ENCODE measurements around the gene EID3.

Gene EID3

GRCh38 chr12:104339663-104340062 is 36.1 kb downstream of the EID3 start:
- DNase-seq (ENCODE audit: low read depth): no peak
- TF ChIP-seq CTCF (IDR thresholded peaks at IDR 0.05; ENCODE audit: low read depth, low read length, missing control alignments): no peak
- no peak overlapping the region for H3K4me3 ChIP-seq (ENCODE audit: low read depth, low read length)

GRCh38 chr12:104340177-104340576 is 36.6 kb downstream of the EID3 start:
- DNase-seq (ENCODE audit: low read depth): no peak
- no peak overlapping the region for H3K4me3 ChIP-seq (ENCODE audit: low read depth, low read length)
- TF ChIP-seq CTCF (IDR thresholded peaks at IDR 0.05; ENCODE audit: low read depth, low read length, missing control alignments): no peak

DNA sequence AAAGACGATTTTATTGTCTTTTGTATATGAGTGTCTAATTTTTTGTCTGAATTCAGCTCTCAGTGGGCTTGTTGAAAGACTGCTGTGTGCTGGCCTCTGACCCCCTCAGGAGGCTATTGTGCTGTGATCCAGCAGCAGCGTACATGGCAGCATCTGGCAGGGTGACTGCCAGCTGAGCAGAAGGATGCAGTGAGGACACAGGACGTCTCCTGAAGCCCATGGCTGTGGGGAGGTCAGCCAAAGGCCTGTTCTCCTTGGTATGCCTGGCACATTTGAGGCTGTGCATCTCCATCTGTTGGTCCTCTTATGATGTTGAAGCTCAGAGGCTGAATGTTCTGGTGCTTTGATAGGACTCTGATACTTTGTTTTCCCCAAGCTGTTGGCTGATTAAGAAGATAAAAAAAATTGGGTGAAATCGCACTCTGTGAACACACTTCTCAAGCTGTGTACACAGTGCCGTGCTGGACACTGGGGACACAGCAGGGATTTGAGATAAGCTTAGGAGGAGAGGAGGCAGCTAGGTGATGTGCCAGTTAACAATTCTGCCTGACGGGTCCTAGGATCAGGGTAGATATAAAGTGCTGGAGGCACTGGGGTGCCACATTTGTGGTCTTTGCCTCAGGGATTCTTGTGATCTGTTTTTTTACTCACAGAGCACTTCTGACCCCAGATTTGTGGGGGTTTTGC is 37.5 kb downstream of the EID3 start:
- DNase-seq (ENCODE audit: low read depth): no peak
- no peak overlapping the region for H3K4me3 ChIP-seq (ENCODE audit: low read depth, low read length)
- no peak for TF ChIP-seq CTCF (IDR thresholded peaks at IDR 0.05; ENCODE audit: low read depth, low read length, missing control alignments)

DNA sequence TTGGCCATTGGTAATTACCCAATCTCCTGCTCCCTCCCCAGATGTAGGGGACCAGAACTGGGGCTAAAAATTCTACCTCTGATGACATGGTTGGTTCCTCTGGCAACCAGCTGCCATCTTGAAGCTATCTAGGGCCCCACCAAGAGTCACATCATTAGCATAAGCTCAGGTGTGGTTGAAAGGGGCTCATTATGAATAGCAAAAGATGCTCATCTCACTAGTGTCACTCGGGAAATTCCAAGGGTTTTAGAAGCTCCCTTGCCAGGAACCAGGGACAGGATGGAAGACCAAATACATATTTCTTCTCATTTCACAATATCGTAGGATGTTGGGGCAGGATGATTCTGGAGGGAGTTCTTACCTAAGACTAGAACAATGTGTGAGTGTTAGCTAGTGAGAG is 38.6 kb downstream of the EID3 start:
- no peak overlapping the region for H3K4me3 ChIP-seq (ENCODE audit: low read depth, low read length)
- no peak for TF ChIP-seq CTCF (IDR thresholded peaks at IDR 0.05; ENCODE audit: low read depth, low read length, missing control alignments)
- no peak for DNase-seq (ENCODE audit: low read depth)

DNA sequence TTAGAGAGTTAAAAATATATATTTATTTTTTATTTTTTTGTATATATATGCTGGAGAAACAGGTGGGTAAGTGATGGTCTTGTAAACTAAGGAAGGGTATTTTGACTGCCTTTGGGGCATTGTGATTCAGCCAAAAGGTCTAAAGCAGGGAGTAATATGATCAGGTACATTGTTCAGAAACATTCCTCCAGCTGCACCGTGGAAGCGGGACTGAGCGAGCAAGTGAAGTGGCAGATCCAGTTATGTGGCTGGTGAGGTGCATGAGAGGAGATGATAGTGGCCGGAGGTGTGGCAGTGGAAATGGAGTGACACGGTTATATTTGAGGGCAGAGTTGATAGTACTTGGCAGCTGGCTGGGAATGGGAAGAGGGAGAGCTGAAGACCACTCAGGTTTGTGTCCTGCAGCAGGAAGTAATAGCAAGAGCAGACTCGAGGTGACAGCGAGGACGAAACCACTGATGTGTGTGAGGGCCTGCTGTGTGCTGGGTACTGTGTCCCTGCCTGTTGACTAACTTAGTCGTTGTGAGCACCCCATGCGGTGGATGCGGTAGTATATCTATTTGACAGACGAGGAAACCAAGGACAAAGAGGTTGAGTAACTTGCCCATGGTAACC is 39.2 kb downstream of the EID3 start:
- no peak for TF ChIP-seq CTCF (IDR thresholded peaks at IDR 0.05; ENCODE audit: low read depth, low read length, missing control alignments)
- no peak overlapping the region for H3K4me3 ChIP-seq (ENCODE audit: low read depth, low read length)
- no peak for DNase-seq (ENCODE audit: low read depth)

DNA sequence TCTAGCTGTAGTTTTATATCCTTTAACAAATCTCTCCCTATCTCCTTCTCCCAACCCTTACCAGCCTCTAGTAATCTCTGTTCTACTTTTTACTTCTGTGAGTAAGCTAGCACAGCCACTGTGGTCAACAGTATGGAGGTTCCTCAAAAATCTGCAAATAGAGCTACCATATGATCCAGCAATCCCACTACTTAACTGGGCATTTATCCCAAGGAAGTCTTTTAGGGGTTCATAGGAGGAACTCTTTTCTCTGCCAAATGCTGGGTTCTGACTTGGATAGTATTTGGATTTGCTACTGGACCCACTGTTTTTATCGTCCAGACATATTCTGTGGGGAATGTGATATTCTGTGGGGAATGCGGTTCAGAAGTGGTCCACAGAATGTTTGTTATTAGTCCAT is 41.1 kb downstream of the EID3 start:
- TF ChIP-seq CTCF (IDR thresholded peaks at IDR 0.05; ENCODE audit: low read depth, low read length, missing control alignments): no peak
- no peak overlapping the region for H3K4me3 ChIP-seq (ENCODE audit: low read depth, low read length)
- no peak for DNase-seq (ENCODE audit: low read depth)
